Ovary (tissue), 3 donors: Measurements from ENCODE around the gene LAMB4.

Experiments used
- CTCF ChIP-seq, 3 donors: fragments of 450-650 bp in 2 of 3; fragments of 200-600 bp in 1 of 3; IDR thresholded peaks; one replicate each; pipeline versions ENCODE4 v1.5.1 to v1.8.0; 2016 to 2022; ENCODE audit warnings: antibody characterized with exemption in 3 of 3, mild to moderate bottlenecking in 1 of 3
- EP300 ChIP-seq: sonication (generic); formaldehyde crosslinking; IDR thresholded peaks from one replicate; pipeline ENCODE4 v1.6.1; 2017; ENCODE audit warnings: antibody characterized with exemption
- POLR2A ChIP-seq: fragments of 450-650 bp; IDR thresholded peaks from one replicate; pipeline ENCODE4 v1.6.1; 2017; ENCODE audit warnings: antibody characterized with exemption, mild to moderate bottlenecking, moderate library complexity
- donor health status: DM: no; HTN: no; CAD: no.

GRCh38 chr7:108086962-108087361 is 43.2 kb downstream of the LAMB4 start:
- no peak for TF ChIP-seq CTCF (IDR thresholded peaks at IDR 0.05)
- no peak for TF ChIP-seq EP300
- TF ChIP-seq POLR2A: no peak
